CD4-positive, alpha-beta T cell treated with Interleukin-4 for 4 hours (primary cell): Measurements from ENCODE around the gene BLVRA.
"Not testable (repeated sequence)": the region's sequence is repeated elsewhere in the genome, so short reads cannot be mapped to it uniquely, and the experiment has no call there.

Experiments used
- DNase-seq: peaks from one replicate; pipeline ENCODE4 v3.0.0-alpha.2; 2020

BLVRA gene

GRCh38 chr7:43758029-43758821 is at the start of gene BLVRA:
Gene BLVRA (plus strand): TSS chr7:43758680. CDS start chr7:43771159, 12,479 bp downstream.
- DNase-seq = peak; percentile 63

DNA sequence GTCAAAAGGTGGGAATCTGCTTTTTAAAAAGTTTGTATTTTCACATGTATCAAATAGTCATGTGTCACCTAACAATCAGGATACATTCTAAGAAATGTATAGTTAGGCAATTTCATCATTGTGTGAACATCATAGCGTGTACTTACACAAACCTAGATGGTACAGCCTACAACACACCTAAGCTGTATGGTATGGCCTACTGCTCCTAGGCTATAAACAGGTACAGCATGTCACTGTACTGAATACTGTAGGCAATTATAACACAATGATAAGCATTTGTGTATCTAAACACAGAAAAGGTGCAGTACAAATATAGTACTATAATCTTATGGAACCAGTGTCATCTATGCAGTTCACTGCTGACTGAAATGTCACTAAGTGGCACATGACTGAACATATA is 47.0 kb upstream of the BLVRA start:
- no peak for DNase-seq

DNA sequence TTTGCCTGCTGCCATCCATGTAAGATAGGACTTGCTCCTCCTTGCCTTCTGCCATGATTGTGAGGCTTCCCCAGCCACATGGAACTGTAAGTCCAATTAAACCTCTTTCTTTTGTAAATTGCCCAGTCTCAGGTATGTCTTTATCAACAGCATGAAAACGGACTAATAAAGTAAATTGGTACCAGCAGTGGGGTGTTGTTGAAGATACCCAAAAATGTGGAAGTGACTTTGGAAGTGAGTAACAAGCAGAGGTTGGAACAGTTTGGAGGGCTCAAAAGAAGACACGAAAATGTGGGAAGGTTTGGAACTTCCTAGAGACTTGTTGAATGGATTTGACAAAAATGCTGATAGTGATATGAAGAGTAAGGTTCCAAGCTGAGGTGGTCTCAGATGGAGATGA is 42.5 kb upstream of the BLVRA start:
- DNase-seq = not testable (repeated sequence)

GRCh38 chr7:43716598-43716997 is 41.9 kb upstream of the BLVRA start:
- DNase-seq = no peak

DNA sequence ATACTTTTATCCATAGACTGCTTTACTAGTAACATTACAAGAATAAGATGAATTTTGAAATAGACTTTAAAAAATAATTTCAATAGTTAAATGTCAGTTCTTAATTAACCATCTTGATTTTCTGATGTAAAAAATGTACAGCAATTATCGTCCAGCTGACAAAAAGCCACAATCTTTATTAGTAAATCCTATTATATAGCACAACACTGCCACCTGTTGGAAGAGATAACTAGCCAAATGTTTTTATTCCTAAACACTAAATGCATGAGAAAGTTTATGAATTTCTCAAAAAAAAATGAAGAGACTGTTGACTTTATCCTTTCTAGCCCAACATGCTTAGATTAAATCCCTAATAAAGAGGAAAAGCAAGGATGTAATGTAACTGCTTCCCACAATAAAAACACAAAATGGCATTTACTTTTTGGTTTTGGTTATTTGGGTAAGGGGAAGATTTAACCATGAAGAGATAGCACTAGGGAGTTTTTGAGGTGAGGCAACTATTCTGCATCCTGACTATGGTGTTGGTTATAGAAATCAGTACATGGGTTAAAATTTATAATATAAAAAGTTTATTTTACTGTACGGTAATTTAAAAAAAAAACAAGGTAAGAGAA is 37.2 kb upstream of the BLVRA start:
- DNase-seq = peak; percentile 75

- DNase-seq = no peak
These were observed 35.5 kb upstream of the BLVRA start for GRCh38 chr7:43723007-43723341.

DNA sequence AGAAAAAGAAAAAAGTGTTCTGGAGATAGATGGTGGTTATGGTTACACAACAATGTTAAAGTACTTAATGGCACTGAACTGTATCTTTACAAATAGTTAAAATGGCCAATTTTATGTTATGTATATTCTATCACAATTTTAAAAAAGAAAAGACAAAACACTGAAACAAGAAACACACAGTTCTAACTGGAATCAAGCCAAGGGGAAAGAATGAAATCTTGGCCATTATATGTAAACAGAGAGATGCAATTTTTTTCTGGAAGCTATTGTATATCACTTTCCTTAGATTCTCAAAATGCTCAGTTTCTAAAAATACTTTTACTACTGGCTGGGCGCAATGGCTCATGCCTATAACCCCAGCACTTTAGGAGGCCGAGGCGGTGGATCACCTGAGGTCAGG is 33.2 kb upstream of the BLVRA start:
- no peak for DNase-seq

DNA sequence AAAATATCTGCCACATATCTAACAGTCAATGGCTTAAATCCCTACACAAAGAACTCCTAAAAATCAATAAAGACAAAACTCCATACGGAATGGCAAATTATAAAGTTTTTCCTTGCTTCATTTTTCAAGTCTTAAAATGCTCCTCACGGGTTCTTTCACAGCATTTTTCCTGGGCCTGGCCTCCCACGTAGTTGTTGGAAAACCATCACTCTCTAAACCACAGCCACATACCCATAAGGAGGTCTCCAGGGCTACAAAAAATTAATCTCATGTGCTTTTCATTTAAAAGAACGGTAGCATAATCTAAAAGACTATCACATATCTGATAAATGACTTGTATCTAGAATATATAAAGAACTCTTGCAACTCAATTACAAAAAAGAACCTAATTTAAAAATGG is 32.0 kb upstream of the BLVRA start:
- no peak for DNase-seq

DNA sequence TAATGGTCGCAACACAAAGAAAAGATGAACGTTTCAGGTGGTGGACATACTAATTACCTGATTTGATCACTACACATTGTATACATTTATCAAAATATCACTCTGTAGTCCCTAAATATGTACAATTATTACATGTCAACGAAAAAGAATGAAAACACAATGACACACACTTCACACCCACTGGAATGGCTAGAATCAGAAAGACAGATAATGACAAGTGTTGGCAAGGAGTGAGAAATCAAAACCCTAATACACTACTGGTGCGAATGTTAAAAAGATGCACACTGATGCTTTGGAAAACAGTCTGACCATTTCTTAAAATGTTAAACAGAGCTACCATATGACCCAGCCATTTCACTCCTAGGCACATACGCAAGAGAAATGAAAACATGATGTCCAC is 31.5 kb upstream of the BLVRA start:
- no peak for DNase-seq

DNA sequence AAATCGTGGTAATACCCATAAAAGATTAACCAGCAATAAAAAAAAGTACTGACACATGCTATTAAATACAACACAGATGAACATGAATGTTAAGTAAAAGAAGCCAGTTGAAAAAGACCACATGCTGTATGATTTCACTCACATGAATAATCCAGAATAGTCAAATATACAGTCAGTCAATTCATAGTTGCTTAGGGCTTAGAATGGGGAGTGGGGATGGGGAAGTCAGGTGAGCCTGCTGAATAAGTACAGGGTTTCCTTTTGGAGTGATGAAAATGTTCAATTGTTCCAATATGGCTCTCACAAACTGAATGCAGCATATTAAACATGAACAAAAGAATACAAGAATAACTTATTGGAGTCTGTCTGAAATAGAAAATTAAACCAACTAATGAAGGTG is 31.0 kb upstream of the BLVRA start:
- no peak for DNase-seq

GRCh38 chr7:43729214-43729923 is 29.1 kb upstream of the BLVRA start, which contains the start of gene COA1:
Gene COA1 (minus strand): TSS chr7:43729523. CDS start chr7:43648614, 80,909 bp downstream.
- peak; percentile 86 for DNase-seq

GRCh38 chr7:43729924-43730248 is 28.6 kb upstream of the BLVRA start:
- no peak for DNase-seq

GRCh38 chr7:43731494-43731893 is 27.0 kb upstream of the BLVRA start:
- not testable (repeated sequence) for DNase-seq

DNA sequence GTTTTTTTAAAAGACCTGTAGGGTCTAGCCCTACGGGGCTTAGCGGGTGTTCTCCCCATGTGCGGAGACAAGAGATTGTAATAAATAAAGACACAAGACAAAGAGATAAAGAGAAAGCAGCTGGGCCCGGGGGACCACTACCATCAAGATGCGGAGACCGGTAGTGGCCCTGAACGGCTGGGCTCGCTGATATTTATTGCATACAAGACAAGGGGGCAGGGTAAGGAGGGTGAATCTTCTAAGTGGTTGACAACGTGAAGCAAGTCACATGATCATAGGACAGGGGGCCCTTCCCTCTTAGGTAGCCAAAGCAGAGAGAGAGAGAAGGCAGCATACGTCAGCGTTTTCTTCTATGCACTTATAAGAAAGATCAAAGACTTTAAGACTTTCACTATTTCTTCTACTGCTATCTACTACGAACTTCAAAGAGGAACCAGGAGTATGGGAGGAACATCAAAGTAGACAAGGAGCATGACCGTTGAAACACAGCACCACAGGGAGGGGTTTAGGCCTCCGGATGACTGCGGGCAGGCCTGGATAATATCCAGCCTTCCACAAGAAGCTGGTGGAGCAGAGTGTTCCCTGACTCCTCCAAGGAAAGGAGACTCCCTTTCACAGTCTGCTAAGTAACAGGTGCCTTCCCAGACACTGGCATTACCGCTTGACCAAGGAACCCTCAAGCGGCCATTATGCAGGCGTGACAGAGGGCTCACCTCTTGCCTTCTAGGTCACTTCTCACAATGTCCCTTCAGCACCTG is 23.7 kb upstream of the BLVRA start:
- DNase-seq = not testable (repeated sequence)

GRCh38 chr7:43735403-43735801 is 23.1 kb upstream of the BLVRA start:
- no peak for DNase-seq

DNA sequence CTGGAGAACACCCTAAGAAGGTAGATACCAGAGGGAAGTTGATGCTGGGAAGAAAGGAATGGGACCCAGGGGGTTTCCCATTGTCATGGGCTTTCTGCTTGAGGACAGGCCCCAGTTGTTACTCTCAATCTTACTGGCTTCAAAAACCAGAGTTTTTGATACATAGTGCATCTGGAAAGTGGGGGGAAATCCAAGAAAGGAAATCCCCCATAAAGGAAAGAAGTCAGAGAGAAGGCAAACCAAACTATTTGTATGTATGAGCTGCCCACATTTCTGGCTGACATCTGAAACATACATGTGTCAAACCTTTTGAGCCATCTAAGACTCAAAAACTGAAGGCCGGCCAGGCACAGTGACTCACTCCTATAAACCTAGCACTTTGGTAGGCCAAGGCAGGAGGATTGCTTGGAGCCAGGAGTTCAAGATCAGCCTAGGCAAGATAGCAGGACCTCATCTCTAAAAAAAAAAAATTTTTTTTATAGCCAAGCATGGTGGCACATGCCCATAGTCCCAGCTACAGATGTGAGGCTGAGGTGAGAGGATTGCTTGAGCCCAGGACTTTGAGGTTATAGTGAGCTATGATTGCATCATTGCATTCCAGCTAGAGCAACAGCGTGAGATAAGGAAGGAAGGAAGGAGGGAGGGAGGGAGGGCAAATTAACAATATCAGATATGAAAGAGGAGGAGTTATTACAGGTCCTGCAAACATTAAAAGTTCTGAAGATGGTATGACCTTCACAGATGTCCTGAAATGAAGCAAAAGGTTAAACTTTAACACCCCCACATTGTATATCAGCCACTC is 22.5 kb upstream of the BLVRA start:
- DNase-seq = no peak

- DNase-seq = no peak
These were observed 20.9 kb upstream of the BLVRA start for GRCh38 chr7:43737467-43738127.

DNA sequence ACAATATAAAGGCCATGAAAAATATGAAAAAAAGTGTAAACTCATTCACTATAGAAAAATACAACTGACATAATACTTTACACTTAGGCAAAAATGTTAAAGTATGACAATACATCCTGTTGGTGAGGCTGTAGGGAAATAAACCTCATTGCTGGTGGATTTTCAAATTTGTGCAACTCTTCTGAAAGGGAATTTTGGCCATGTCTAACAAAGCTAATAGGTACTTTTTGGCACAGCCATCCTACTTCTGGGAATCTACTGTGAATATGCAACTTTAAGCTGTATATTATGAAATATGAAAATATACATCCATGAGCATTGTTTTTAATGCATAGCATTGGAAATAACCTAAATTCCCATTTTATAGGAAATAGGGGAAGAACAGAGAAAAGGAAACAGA is 15.8 kb upstream of the BLVRA start:
- no peak for DNase-seq

GRCh38 chr7:43747328-43748105 is 11.0 kb upstream of the BLVRA start:
- no peak for DNase-seq

- DNase-seq = no peak
These were observed 9.0 kb upstream of the BLVRA start for GRCh38 chr7:43749383-43749940.
